ENCODE data around the gene PF4V1.

GRCh38 chr4:73894001-73894400 is 40.9 kb downstream of the PF4V1 start:
- no peak for TF ChIP-seq ZNF600 (tag by site-specific recombination; IDR thresholded peaks at IDR 0.05)
- TF ChIP-seq CTCF (tag by site-specific recombination; IDR thresholded peaks at IDR 0.05), result no peak
- no peak for TF ChIP-seq ZNF138 (tag by site-specific recombination; IDR thresholded peaks at IDR 0.05; ENCODE audit: borderline replicate concordance)
- TF ChIP-seq ZNF768 (tag by site-specific recombination; IDR thresholded peaks at IDR 0.05), result no peak
- no peak for TF ChIP-seq YY1 (tag by site-specific recombination; IDR thresholded peaks at IDR 0.05)
- TF ChIP-seq, protein P1, sequence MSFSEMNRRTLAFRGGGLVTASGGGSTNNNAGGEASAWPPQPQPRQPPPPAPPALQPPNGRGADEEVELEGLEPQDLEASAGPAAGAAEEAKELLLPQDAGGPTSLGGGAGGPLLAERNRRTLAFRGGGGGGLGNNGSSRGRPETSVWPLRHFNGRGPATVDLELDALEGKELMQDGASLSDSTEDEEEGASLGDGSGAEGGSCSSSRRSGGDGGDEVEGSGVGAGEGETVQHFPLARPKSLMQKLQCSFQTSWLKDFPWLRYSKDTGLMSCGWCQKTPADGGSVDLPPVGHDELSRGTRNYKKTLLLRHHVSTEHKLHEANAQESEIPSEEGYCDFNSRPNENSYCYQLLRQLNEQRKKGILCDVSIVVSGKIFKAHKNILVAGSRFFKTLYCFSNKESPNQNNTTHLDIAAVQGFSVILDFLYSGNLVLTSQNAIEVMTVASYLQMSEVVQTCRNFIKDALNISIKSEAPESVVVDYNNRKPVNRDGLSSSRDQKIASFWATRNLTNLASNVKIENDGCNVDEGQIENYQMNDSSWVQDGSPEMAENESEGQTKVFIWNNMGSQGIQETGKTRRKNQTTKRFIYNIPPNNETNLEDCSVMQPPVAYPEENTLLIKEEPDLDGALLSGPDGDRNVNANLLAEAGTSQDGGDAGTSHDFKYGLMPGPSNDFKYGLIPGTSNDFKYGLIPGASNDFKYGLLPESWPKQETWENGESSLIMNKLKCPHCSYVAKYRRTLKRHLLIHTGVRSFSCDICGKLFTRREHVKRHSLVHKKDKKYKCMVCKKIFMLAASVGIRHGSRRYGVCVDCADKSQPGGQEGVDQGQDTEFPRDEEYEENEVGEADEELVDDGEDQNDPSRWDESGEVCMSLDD (tag by site-specific recombination; IDR thresholded peaks at IDR 0.05), result no peak
- no peak for TF ChIP-seq PRDM1 (tag by site-specific recombination; IDR thresholded peaks at IDR 0.05)
- no peak for TF ChIP-seq KLF10 (tag by site-specific recombination; IDR thresholded peaks at IDR 0.05)
